HepG2 (cell line): ENCODE measurements around the gene AMER1.

Experiments
- FOXK1 ChIP-seq: sonication (generic); formaldehyde crosslinking; IDR thresholded peaks from 2 replicates; pipeline ENCODE4 v1.4.0; 2020; ENCODE audit warnings: low read depth, missing genetic modification reagents, borderline replicate concordance
- FOXM1 ChIP-seq: sonication (generic); formaldehyde crosslinking; IDR thresholded peaks from 2 replicates; pipeline ENCODE4 v1.5.0; 2020; ENCODE audit warnings: missing genetic modification reagents
- MIER3 ChIP-seq: IDR thresholded peaks from 2 replicates; pipeline ENCODE4 v1.6.1; 2016; ENCODE audit warnings: missing compliant biosample characterization, borderline replicate concordance
- NFIC ChIP-seq: IDR thresholded peaks from 2 replicates; pipeline ENCODE4 v1.6.1; 2012; ENCODE audit warnings: mild to moderate bottlenecking, low read length, inconsistent platforms
- RFX5 ChIP-seq: IDR thresholded peaks from 2 replicates; pipeline ENCODE4 v1.6.1; 2011; ENCODE audit warnings: low read depth, low read length, improper control_type of control experiment
- SNAPC5 ChIP-seq: sonication (generic); formaldehyde crosslinking; IDR thresholded peaks from 2 replicates; pipeline ENCODE4 v1.8.1; 2023; ENCODE audit warnings: mild to moderate bottlenecking, missing genetic modification reagents, borderline replicate concordance
- SRF ChIP-seq: IDR thresholded peaks from 2 replicates; pipeline ENCODE4 v1.6.1; 2011; ENCODE audit warnings: mild to moderate bottlenecking, low read depth, low read length, moderate library complexity
- TP53 ChIP-seq: sonication (generic); formaldehyde crosslinking; conservative IDR thresholded peaks from 2 replicates; pipeline ENCODE4 v1.4.0; 2020; ENCODE audit warnings: missing genetic modification reagents
- ZBTB1 ChIP-seq: sonication (generic); formaldehyde crosslinking; IDR thresholded peaks from 2 replicates; pipeline ENCODE4 v1.4.0; 2020; ENCODE audit warnings: missing genetic modification reagents, borderline replicate concordance
- ZBTB34 ChIP-seq: sonication (generic); formaldehyde crosslinking; IDR thresholded peaks from 2 replicates; pipeline ENCODE4 v1.8.0; 2022; ENCODE audit warnings: mild to moderate bottlenecking, missing genetic modification reagents
- ZNF274 ChIP-seq: sonication (generic); formaldehyde crosslinking; IDR thresholded peaks from 2 replicates; pipeline ENCODE4 v1.5.1; 2020; ENCODE audit warnings: mild to moderate bottlenecking, missing genetic modification reagents
- ZNF580 ChIP-seq: IDR thresholded peaks from 2 replicates; pipeline ENCODE4 v1.6.1; 2016; ENCODE audit warnings: low read depth, borderline replicate concordance

GRCh38 chrX:64182208-64182607 is 23.3 kb downstream of the AMER1 start:
- TF ChIP-seq SNAPC5 (CRISPR knock-in tag) (no peak), TP53 (no peak), ZBTB34 (CRISPR knock-in tag) (no peak), RFX5 (no peak), ZNF274 (CRISPR knock-in tag) (no peak), FOXK1 (CRISPR knock-in tag) (no peak), FOXM1 (CRISPR knock-in tag) (no peak), ZNF580 (CRISPR knock-in tag) (no peak), ZBTB1 (CRISPR knock-in tag) (no peak), MIER3 (no peak), NFIC (no peak), SRF (no peak)
